MM.1S (cell line): ENCODE measurements around the gene ABITRAM.

Experiments used
- EZH2 ChIP-seq: fragments of 300-600 bp; sonication (generic); optimal IDR thresholded peaks from 2 replicates; pipeline ENCODE3; 2017; ENCODE audit warnings: low read depth, mild to moderate bottlenecking, antibody characterized with exemption, low read length, mixed read lengths
- EZH2phosphoT487 ChIP-seq: fragments of 300-600 bp; sonication (generic); IDR thresholded peaks from 2 replicates; pipeline ENCODE4 v1.6.1; 2018; ENCODE audit warnings: antibody characterized with exemption, low read length
- TF ChIP-seq, protein P1 (sequence below): fragments of 300-600 bp; sonication (generic); IDR thresholded peaks from 2 replicates; pipeline ENCODE4 v1.5.1; 2016; ENCODE audit warnings: antibody characterized with exemption, low read length, mixed read lengths

- TF ChIP-seq, protein P1, sequence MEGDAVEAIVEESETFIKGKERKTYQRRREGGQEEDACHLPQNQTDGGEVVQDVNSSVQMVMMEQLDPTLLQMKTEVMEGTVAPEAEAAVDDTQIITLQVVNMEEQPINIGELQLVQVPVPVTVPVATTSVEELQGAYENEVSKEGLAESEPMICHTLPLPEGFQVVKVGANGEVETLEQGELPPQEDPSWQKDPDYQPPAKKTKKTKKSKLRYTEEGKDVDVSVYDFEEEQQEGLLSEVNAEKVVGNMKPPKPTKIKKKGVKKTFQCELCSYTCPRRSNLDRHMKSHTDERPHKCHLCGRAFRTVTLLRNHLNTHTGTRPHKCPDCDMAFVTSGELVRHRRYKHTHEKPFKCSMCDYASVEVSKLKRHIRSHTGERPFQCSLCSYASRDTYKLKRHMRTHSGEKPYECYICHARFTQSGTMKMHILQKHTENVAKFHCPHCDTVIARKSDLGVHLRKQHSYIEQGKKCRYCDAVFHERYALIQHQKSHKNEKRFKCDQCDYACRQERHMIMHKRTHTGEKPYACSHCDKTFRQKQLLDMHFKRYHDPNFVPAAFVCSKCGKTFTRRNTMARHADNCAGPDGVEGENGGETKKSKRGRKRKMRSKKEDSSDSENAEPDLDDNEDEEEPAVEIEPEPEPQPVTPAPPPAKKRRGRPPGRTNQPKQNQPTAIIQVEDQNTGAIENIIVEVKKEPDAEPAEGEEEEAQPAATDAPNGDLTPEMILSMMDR, result no peak
- no peak for TF ChIP-seq EZH2
- TF ChIP-seq EZH2phosphoT487, result no peak
Measured at GRCh38 chr9:108963459-108964143, 29.4 kb downstream of the ABITRAM start.
